GM18861 (cell line): ENCODE measurements around the gene DDX46.
A peak's percentile ranks its signal among the peaks of the same experiment; 100 is the strongest.
"Not testable (repeated sequence)": the region's sequence is repeated elsewhere in the genome, so short reads cannot be mapped to it uniquely, and the experiment has no call there.

Source experiments
- ATAC-seq: cut with Tn5 transposase; IDR thresholded peaks from one replicate; pipeline ENCODE4 v1.9.1; 2021; ENCODE audit not compliant: unreplicated experiment

The DDX46 gene

GRCh38 chr5:134838361-134838760 is 79.8 kb downstream of the DDX46 start:
- not testable (repeated sequence) for ATAC-seq

- ATAC-seq: no peak
These were observed 82.2 kb downstream of the DDX46 start for GRCh38 chr5:134840811-134841210.

GRCh38 chr5:134844252-134844651 is 85.7 kb downstream of the DDX46 start:
- ATAC-seq: no peak

GRCh38 chr5:134845335-134845851 is 86.8 kb downstream of the DDX46 start:
- ATAC-seq: no peak

GRCh38 chr5:134845852-134846640 is 87.5 kb downstream of the DDX46 start, which contains the start of gene C5orf24:
TSS of gene C5orf24 (plus strand) at chr5:134845968. CDS start at chr5:134854901, 8,933 bp downstream.
- ATAC-seq: peak; percentile 94

- no peak for ATAC-seq
These were observed 88.0 kb downstream of the DDX46 start for GRCh38 chr5:134846641-134846960.

- ATAC-seq: not testable (repeated sequence)
These were observed 90.9 kb downstream of the DDX46 start for GRCh38 chr5:134849434-134849933.

- ATAC-seq: no peak
These were observed 92.8 kb downstream of the DDX46 start for GRCh38 chr5:134851307-134851923.

GRCh38 chr5:134856465-134856864 is 97.9 kb downstream of the DDX46 start:
- ATAC-seq: not testable (repeated sequence)

GRCh38 chr5:134857401-134857800 is 98.8 kb downstream of the DDX46 start:
- ATAC-seq: no peak

- ATAC-seq: no peak
These were observed 106.1 kb downstream of the DDX46 start for GRCh38 chr5:134864707-134865106.

- no peak for ATAC-seq
These were observed 114.9 kb downstream of the DDX46 start for GRCh38 chr5:134873494-134873893.

- ATAC-seq: peak; percentile 70
These were observed 115.6 kb downstream of the DDX46 start, which contains the start of gene TXNDC15 for GRCh38 chr5:134873987-134874830. TSS of gene TXNDC15 (plus strand) at chr5:134874371. CDS start at chr5:134874428, 57 bp downstream.

- no peak for ATAC-seq
These were observed 116.5 kb downstream of the DDX46 start for GRCh38 chr5:134874831-134875655.

GRCh38 chr5:134877159-134877558 is 118.6 kb downstream of the DDX46 start:
- no peak for ATAC-seq

GRCh38 chr5:134878403-134878802 is 119.8 kb downstream of the DDX46 start:
- no peak for ATAC-seq

GRCh38 chr5:134879456-134879855 is 120.9 kb downstream of the DDX46 start:
- no peak for ATAC-seq
